TTC549 (cell line): ENCODE results near the gene PDE5A.

ENCODE experiments used
- FAIRE-seq: peaks from 2 replicates; lab custom pipeline; 2012; peaks lifted over from hg19 to GRCh38; lab: Jason Lieb, UNC

The PDE5A gene

GRCh38 chr4:119585771-119586170 lies 42.8 kb downstream of the PDE5A start:
- FAIRE-seq: no peak

DNA sequence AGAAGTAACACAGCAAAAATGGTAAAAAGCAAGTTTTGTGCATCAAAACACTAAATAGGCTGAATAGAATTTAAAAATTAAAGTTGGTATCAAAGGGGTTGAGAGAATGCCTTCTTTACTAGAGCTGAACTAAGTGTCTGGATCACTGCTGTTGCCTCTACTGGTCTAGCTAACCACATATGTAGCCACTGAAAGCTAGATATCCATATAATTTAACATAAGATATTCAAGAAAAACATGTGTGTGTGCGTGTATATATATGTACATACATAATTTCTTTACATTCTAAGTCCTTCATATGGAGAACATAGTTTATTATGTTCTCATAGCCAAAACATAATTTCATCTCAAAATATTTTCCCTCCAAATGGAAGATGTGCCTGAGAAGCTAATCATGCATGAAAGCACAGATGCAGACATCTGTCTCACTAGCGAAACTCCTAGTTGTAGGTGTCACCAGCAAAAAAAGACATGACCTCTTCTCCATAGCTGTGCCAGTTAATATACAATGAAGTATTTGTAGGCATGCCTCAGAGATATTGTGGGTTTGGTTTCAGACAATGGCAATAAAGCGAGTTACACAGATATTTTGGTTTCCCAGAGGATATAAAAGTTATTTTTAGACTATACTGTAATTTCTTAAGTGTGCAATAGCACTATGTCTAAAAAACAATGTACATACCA lies 47.3 kb downstream of the PDE5A start:
- no peak for FAIRE-seq

GRCh38 chr4:119580293-119580692 lies 48.3 kb downstream of the PDE5A start:
- FAIRE-seq: no peak

- FAIRE-seq: no peak
Measured at GRCh38 chr4:119579823-119580222, 48.8 kb downstream of the PDE5A start.

GRCh38 chr4:119570401-119570800 lies 58.2 kb downstream of the PDE5A start:
- FAIRE-seq: no peak

DNA sequence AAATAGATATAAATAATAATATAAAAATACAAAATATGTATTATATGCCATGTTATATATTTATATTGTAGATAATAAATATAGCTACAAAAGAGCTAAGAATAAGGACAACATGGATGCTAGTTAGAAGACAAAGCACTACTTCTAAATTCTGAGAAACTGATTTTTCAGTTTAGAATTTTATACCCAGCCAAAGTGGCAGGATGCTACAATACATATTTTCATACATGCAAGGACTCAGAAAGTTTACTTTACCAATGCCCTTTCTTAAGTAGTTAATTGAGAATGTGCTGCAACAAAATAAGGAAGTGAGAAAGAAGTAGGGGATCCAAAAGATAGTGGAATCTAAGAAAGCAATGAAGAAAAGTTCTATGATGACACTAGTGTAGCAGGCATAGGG lies 64.5 kb downstream of the PDE5A start:
- no peak for FAIRE-seq

- FAIRE-seq: peak; percentile 77
Measured at GRCh38 chr4:119559044-119559647, 69.5 kb downstream of the PDE5A start.

DNA sequence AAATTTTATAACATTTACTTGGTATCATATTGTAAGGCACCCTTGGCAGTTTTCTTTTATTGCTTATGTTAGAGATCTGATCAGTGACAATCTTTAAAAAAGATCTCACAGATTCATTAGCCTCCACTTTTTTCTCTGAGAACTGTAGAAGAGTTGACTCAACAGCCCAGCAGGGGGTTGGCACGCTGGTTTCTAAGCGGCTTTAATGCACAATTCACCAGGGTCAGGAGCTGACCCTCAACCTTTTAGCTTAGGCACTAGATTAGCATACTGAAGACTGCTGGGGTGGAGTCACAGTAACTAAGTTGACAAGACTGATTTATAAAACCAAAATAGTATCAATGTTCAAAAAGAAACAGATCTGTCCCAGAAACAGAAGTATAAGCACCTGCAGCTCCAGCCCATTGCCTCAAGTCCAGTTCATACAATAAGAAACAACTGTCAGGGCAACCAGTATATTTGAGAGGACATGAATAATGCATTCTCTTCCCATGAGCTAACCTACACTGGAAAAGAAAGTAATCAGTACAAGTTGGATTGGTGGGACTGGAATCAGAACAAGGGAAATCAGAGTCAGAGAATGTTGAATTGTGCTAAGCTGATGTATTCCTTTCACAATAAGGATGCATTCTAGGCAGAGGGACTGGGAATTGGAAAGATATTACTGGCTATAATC lies 77.6 kb downstream of the PDE5A start:
- FAIRE-seq: no peak

- FAIRE-seq: no peak
Measured at GRCh38 chr4:119549639-119550038, 79.0 kb downstream of the PDE5A start.

DNA sequence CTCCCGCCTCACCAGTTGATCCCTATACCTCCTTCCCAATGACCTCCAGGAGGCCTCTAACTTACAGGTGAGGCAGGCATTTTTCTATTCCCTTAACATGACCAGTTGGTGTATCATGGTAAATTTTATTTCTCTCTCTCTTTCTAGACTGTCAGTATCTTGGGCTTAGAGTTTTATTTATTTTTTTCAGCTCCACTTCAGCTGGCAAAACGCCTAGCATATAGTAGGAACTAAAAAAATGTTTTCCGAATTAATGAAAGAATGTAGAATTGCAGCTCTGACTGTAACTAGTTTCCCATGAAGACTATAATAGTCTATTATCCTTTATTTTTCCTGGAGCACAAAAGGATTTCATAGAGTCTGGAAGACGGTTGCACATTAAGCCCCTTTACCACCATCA lies 84.8 kb downstream of the PDE5A start:
- no peak for FAIRE-seq

DNA sequence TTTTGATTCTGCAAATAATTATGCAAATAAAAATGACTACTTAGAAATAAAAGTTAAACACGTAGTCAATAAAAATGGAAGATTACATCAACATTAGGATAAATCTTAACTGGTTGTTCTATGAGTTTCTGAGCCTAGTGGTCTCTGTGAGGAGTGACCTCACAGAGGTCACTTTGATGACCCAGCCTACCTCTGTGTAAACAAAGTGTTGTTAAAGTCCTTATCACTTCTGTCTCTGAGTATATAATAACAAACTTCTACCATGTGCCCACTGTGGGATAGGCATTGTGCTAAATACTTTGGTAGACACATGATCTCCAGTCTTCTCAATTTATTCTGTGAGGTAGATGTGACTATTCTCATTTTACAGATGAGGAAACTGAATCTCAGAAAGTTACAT lies 85.4 kb downstream of the PDE5A start:
- FAIRE-seq: no peak

DNA sequence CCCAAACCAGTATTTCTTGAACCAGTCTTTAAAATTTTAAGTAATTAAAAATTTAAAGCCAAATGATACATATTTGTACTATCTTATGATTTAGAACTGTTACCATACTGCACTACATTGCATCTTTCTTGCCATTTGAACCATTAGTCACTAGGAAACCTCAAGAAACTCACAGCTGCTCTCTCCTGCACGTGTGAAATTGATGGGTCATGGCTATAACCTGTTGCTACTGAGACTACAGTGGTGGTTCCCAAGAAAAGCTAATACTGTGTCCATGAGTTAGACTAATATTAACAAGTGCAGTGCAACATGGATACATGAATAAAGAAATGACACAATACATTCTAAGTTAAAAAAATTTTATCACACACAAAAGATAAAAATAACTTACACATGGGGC lies 88.4 kb downstream of the PDE5A start:
- no peak for FAIRE-seq

GRCh38 chr4:119537586-119537985 lies 91.0 kb downstream of the PDE5A start:
- no peak for FAIRE-seq

GRCh38 chr4:119536572-119537528 lies 91.8 kb downstream of the PDE5A start:
- FAIRE-seq: no peak

DNA sequence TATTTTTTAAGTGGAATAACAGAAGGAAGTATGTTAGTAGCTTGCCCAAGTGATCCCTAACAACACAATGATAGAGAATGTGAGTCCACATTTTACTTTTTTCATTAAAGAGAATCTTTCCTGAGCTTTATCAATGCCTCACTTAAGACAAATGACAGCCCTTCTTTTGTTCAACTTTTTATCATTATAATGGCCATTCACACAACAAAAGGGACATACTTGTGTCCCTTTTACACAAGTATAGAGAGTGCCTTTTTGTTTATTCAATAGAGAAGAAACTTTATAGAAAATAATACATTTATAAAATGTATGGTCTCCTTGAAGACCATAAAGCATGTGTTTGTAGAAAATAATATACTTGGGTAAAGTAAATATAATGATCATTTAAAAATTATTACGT lies 96.3 kb downstream of the PDE5A start:
- no peak for FAIRE-seq

- FAIRE-seq: no peak
Measured at GRCh38 chr4:119529788-119530187, 98.8 kb downstream of the PDE5A start.

- FAIRE-seq: no peak
Measured at GRCh38 chr4:119526786-119527550, 101.6 kb downstream of the PDE5A start.

- no peak for FAIRE-seq
Measured at GRCh38 chr4:119525771-119526712, 102.6 kb downstream of the PDE5A start.

GRCh38 chr4:119525005-119525749 lies 103.4 kb downstream of the PDE5A start:
- FAIRE-seq: no peak

GRCh38 chr4:119523399-119523798 lies 105.2 kb downstream of the PDE5A start:
- no peak for FAIRE-seq
